Upper lobe of right lung (tissue), 1 donor: Measurements from ENCODE around the gene DPH1. TPM values are rescaled to one million over a fixed set of nuclear protein-coding genes. Genes with fewer than 3 reads are reported as not detected.

Experiments used
- ATAC-seq: fragments of 200-7000 bp; cut with Tn5 transposase; one replicate; pipeline ENCODE4 v1.9.1; 2020; ENCODE audit warnings: mild to moderate bottlenecking, moderate library complexity
- DNase-seq: peaks from one replicate; pipeline ENCODE4 v3.0.0-alpha.2; 2020
- H3K27ac ChIP-seq: fragments of 200-600 bp; one replicate; pipeline ENCODE4 v1.8.0; 2022
- H3K27me3 ChIP-seq: fragments of 200-600 bp; one replicate; pipeline ENCODE4 v1.8.0; 2022; ENCODE audit warnings: mild to moderate bottlenecking
- H3K36me3 ChIP-seq: fragments of 200-600 bp; one replicate; pipeline ENCODE4 v1.8.0; 2022
- H3K4me1 ChIP-seq: fragments of 200-600 bp; one replicate; pipeline ENCODE4 v1.8.0; 2022
- H3K4me3 ChIP-seq: fragments of 200-600 bp; one replicate; pipeline ENCODE4 v1.8.0; 2022; ENCODE audit warnings: mild to moderate bottlenecking
- H3K9me3 ChIP-seq: fragments of 200-600 bp; one replicate; pipeline ENCODE4 v1.8.0; 2022
- CTCF ChIP-seq: fragments of 200-600 bp; IDR thresholded peaks from one replicate; pipeline ENCODE4 v1.8.0; 2022; ENCODE audit warnings: antibody characterized with exemption
- intact Hi-C: fragments of 100-400 bp; cut with DNase I; formaldehyde crosslinking; loops from one replicate; pipeline ENCODE4 v1.11.0; 2022
- total RNA-seq: library from RNA; stranded (reverse); fragmentation: NEBNext Ultra II Directional; extraction: Animal tissue kit (Norgen Biotek cat#: 25700); gene quantifications from one replicate; pipeline ENCODE4 v1.2.1, GENCODE V29; 2021
- donor health status: DM: no; HTN: yes; CAD: no; lungs with severe emphysema.

The DPH1 gene
- total RNA-seq, 1 donor from 2014 or later, result 47.8 TPM

GRCh38 chr17:2002767-2003329, 27.1 kb upstream of the DPH1 start:
- Histone ChIP-seq H3K9me3 (no peaks in the 10 kb centered on the region), H3K27ac (no peak overlapping the region), H3K4me1 (peaks cover 15% of the 10 kb centered on the region), H3K4me3 (no peak overlapping the region), H3K27me3 (no peaks in the 10 kb centered on the region), H3K36me3 (no peaks in the 10 kb centered on the region)
- no peak for DNase-seq
- ATAC-seq, result no peak
- no peak for TF ChIP-seq CTCF
- intact Hi-C loops, result no loop called here

GRCh38 chr17:2003525-2003924, 26.4 kb upstream of the DPH1 start:
- peaks cover 12% of the 10 kb centered on the region for H3K4me1 ChIP-seq
- TF ChIP-seq CTCF, result no peak
- intact Hi-C loops, result no loop called here
- no peak overlapping the region for H3K27ac ChIP-seq
- H3K36me3 ChIP-seq, result no peaks in the 10 kb centered on the region
- H3K27me3 ChIP-seq, result no peaks in the 10 kb centered on the region
- ATAC-seq (no peak), DNase-seq (no peak)
- H3K4me3 ChIP-seq, result no peak overlapping the region
- no peaks in the 10 kb centered on the region for H3K9me3 ChIP-seq

- ATAC-seq (peak; percentile 5), DNase-seq (no peak)
- H3K27me3 ChIP-seq, result no peaks in the 10 kb centered on the region
- peaks cover 8% of the 10 kb centered on the region for H3K4me1 ChIP-seq
- H3K9me3 ChIP-seq, result no peaks in the 10 kb centered on the region
- H3K36me3 ChIP-seq, result no peaks in the 10 kb centered on the region
- intact Hi-C loops, result no loop called here
- no peak for TF ChIP-seq CTCF
- H3K4me3 ChIP-seq, result no peak overlapping the region
- H3K27ac ChIP-seq, result no peak overlapping the region
These were observed 25.5 kb upstream of the DPH1 start for GRCh38 chr17:2004435-2004952.

GRCh38 chr17:2008332-2009126, 21.4 kb upstream of the DPH1 start:
- no peak for ATAC-seq

GRCh38 chr17:2009737-2010136, 20.2 kb upstream of the DPH1 start:
- no peak for TF ChIP-seq CTCF
- Histone ChIP-seq H3K4me1 (peaks cover 12% of the 10 kb centered on the region), H3K9me3 (no peaks in the 10 kb centered on the region), H3K4me3 (no peak overlapping the region), H3K36me3 (no peaks in the 10 kb centered on the region), H3K27ac (no peak overlapping the region), H3K27me3 (no peaks in the 10 kb centered on the region)
- DNase-seq (no peak), ATAC-seq (no peak)
- intact Hi-C loops, result no loop called here

More at GRCh38 chr17:2008332-2009126, 21.4 kb upstream of the DPH1 start:
- no peak for DNase-seq
- TF ChIP-seq CTCF, result no peak
- Histone ChIP-seq H3K36me3 (no peaks in the 10 kb centered on the region), H3K4me1 (peaks cover 12% of the 10 kb centered on the region), H3K27ac (no peak overlapping the region), H3K27me3 (no peaks in the 10 kb centered on the region), H3K9me3 (no peaks in the 10 kb centered on the region), H3K4me3 (no peak overlapping the region)
- intact Hi-C loops, result no loop called here
